HEK293T (cell line): ENCODE data around the gene FTO.

Source experiments
- CTCF ChIA-PET: fragments of 350-600 bp; formaldehyde crosslinking; extraction: SDS; loops from one replicate; lab custom pipeline; 2021; ENCODE audit warnings: antibody characterized with exemption, inconsistent platforms; lab: Yijun Ruan, JAX
- POLR2A ChIA-PET: fragments of 350-600 bp; formaldehyde crosslinking; extraction: SDS; loops from one replicate; lab custom pipeline; 2020; ENCODE audit warnings: antibody characterized with exemption, inconsistent platforms; lab: Yijun Ruan, JAX
- DNase-seq: peaks from one replicate; pipeline ENCODE4 v3.0.0; 2012; ENCODE audit warnings: mixed read lengths; ENCODE audit errors: extremely low spot score
- ARNT ChIP-seq: fragments of 450-650 bp; IDR thresholded peaks from 2 replicates; pipeline ENCODE4 v1.6.1; 2017; ENCODE audit warnings: mild to moderate bottlenecking
- BHLHE40 ChIP-seq: fragments of 450-650 bp; IDR thresholded peaks from 2 replicates; pipeline ENCODE4 v1.6.1; 2016; ENCODE audit warnings: mild to moderate bottlenecking, moderate library complexity, borderline replicate concordance
- CTBP1 ChIP-seq: fragments of 450-650 bp; IDR thresholded peaks from 2 replicates; pipeline ENCODE4 v1.6.1; 2016; ENCODE audit warnings: borderline replicate concordance
- ELF4 ChIP-seq: fragments of 450-650 bp; IDR thresholded peaks from 2 replicates; pipeline ENCODE4 v1.6.1; 2017; ENCODE audit warnings: antibody characterized with exemption
- FOXA1 ChIP-seq: fragments of 450-650 bp; IDR thresholded peaks from 2 replicates; pipeline ENCODE4 v1.6.1; 2016; ENCODE audit warnings: mild to moderate bottlenecking
- FOXK2 ChIP-seq: fragments of 450-650 bp; IDR thresholded peaks from 2 replicates; pipeline ENCODE4 v1.6.1; 2016; ENCODE audit warnings: mild to moderate bottlenecking
- FOXM1 ChIP-seq: fragments of 450-650 bp; IDR thresholded peaks from 2 replicates; pipeline ENCODE4 v1.6.1; 2017; ENCODE audit warnings: mild to moderate bottlenecking, borderline replicate concordance
- HDGF ChIP-seq: fragments of 450-650 bp; IDR thresholded peaks from 2 replicates; pipeline ENCODE4 v1.6.1; 2017; ENCODE audit warnings: antibody characterized with exemption, borderline replicate concordance
- L3MBTL2 ChIP-seq: fragments of 450-650 bp; conservative IDR thresholded peaks from 2 replicates; pipeline ENCODE4 v1.6.1; 2016; ENCODE audit warnings: mild to moderate bottlenecking
- LEF1 ChIP-seq: fragments of 450-650 bp; IDR thresholded peaks from 2 replicates; pipeline ENCODE4 v1.6.1; 2017; ENCODE audit warnings: mild to moderate bottlenecking, borderline replicate concordance
- NFRKB ChIP-seq: fragments of 450-650 bp; IDR thresholded peaks from 2 replicates; pipeline ENCODE4 v1.6.1; 2016; ENCODE audit warnings: mild to moderate bottlenecking, moderate library complexity
- SP1 ChIP-seq: fragments of 450-650 bp; IDR thresholded peaks from 2 replicates; pipeline ENCODE4 v1.6.1; 2017
- SUZ12 ChIP-seq: fragments of 450-650 bp; IDR thresholded peaks from 2 replicates; pipeline ENCODE4 v1.6.1; 2016; ENCODE audit warnings: mild to moderate bottlenecking
- TARDBP ChIP-seq: fragments of 450-650 bp; IDR thresholded peaks from 2 replicates; pipeline ENCODE4 v1.6.1; 2016
- ZNF384 ChIP-seq: fragments of 450-650 bp; IDR thresholded peaks from 2 replicates; pipeline ENCODE4 v1.6.1; 2016
- TF ChIP-seq, protein P1 (sequence below): fragments of 450-650 bp; IDR thresholded peaks from 2 replicates; pipeline ENCODE4 v1.6.1; 2016

Gene FTO

GRCh38 chr16:54175169-54175551 lies 471.2 kb downstream of the FTO start:
- POLR2A ChIA-PET: no interaction called here
- TF ChIP-seq, protein P1, sequence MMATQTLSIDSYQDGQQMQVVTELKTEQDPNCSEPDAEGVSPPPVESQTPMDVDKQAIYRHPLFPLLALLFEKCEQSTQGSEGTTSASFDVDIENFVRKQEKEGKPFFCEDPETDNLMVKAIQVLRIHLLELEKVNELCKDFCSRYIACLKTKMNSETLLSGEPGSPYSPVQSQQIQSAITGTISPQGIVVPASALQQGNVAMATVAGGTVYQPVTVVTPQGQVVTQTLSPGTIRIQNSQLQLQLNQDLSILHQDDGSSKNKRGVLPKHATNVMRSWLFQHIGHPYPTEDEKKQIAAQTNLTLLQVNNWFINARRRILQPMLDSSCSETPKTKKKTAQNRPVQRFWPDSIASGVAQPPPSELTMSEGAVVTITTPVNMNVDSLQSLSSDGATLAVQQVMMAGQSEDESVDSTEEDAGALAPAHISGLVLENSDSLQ: no peak
- TF ChIP-seq SP1: no peak
- DNase-seq: no peak
- CTCF ChIA-PET: no interaction called here

GRCh38 chr16:54175552-54176375 lies 471.8 kb downstream of the FTO start:
- DNase-seq: no peak
- ChIA-PET CTCF (no interaction called here), POLR2A (no interaction called here)

GRCh38 chr16:54176376-54176901 lies 472.5 kb downstream of the FTO start:
- DNase-seq: no peak
- ChIA-PET POLR2A (no interaction called here), CTCF (no interaction called here)
- no peak for TF ChIP-seq SUZ12
- TF ChIP-seq, protein P1: no peak
- TF ChIP-seq ZNF384: no peak
- no peak for TF ChIP-seq HDGF
- no peak for TF ChIP-seq SP1
- no peak for TF ChIP-seq FOXM1
- no peak for TF ChIP-seq CTBP1
- TF ChIP-seq ARNT: no peak
- no peak for TF ChIP-seq BHLHE40
- TF ChIP-seq L3MBTL2: no peak
- no peak for TF ChIP-seq FOXA1
- no peak for TF ChIP-seq TARDBP
- TF ChIP-seq LEF1: no peak
- TF ChIP-seq NFRKB: no peak
- no peak for TF ChIP-seq FOXK2
- no peak for TF ChIP-seq ELF4

More at GRCh38 chr16:54175552-54176375, 471.8 kb downstream of the FTO start:
- TF ChIP-seq SP1 (no peak), L3MBTL2 (no peak), FOXM1 (no peak), ARNT (no peak), ZNF384 (no peak), SUZ12 (no peak), FOXK2 (no peak), TARDBP (no peak)
- TF ChIP-seq, protein P1: no peak

DNA sequence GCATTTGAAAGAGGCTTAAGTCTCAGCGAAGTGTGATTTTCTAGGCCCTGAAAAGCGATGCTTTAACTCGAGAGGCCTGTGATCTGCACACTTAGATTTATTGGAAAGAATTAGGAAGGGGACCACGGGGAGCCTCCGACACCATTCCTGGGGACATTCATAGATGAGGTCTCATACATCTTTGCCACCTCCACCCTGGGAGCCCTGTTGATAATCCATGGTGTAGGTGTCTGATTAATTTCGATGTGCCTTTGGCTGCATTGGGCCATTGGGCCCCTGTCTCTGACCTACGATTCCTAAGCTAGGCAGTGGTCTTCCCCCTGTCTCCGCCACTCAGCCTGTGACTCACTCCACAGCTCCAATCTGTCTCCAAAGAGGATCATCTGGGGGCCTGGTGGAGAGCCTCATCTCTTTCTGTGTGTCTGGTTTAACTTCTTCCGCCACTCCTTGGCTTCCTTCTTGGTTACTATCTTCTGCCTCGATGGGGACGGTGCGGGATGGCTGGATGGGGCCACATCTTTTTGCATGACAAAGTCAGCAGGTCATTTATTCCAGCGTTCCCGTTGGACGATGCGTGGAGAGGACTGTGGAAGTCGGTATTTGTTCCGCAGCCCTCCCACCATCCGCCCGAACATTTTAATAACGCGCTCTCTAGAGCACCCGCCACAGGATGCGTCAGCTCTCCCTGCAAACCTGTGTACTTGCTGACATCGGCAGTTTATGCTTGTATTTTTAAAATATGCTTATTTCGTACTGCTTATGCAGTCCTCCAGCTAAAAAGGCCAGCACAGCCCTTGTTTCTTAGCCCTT lies 473.3 kb downstream of the FTO start:
- ChIA-PET POLR2A (no interaction called here), CTCF (no interaction called here)
- DNase-seq: no peak
- TF ChIP-seq BHLHE40 (no peak), ELF4 (no peak), SUZ12 (no peak), TARDBP (no peak), HDGF (no peak), ARNT (no peak), LEF1 (no peak), L3MBTL2 (no peak), FOXA1 (no peak), FOXM1 (no peak)
- TF ChIP-seq, protein P1: no peak

GRCh38 chr16:54177862-54178477 lies 474.0 kb downstream of the FTO start:
- DNase-seq: no peak
- TF ChIP-seq, protein P1: no peak
- TF ChIP-seq SP1 (no peak), HDGF (no peak), SUZ12 (no peak), FOXM1 (no peak), BHLHE40 (no peak), CTBP1 (no peak), FOXK2 (no peak), FOXA1 (no peak), ZNF384 (no peak)
- POLR2A ChIA-PET: no interaction called here
- CTCF ChIA-PET: no interaction called here
